GM18508 (cell line): ENCODE data around the gene DCDC2.
A peak's percentile ranks its signal among the peaks of the same experiment; 100 is the strongest.
"Not testable (repeated sequence)": the region's sequence is repeated elsewhere in the genome, so short reads cannot be mapped to it uniquely, and the experiment has no call there.

Source experiments
- ATAC-seq: cut with Tn5 transposase; IDR thresholded peaks from one replicate; pipeline ENCODE4 v1.9.1; 2021; ENCODE audit warnings: moderate number of reproducible peaks; ENCODE audit not compliant: insufficient read depth, unreplicated experiment

The DCDC2 gene

DNA sequence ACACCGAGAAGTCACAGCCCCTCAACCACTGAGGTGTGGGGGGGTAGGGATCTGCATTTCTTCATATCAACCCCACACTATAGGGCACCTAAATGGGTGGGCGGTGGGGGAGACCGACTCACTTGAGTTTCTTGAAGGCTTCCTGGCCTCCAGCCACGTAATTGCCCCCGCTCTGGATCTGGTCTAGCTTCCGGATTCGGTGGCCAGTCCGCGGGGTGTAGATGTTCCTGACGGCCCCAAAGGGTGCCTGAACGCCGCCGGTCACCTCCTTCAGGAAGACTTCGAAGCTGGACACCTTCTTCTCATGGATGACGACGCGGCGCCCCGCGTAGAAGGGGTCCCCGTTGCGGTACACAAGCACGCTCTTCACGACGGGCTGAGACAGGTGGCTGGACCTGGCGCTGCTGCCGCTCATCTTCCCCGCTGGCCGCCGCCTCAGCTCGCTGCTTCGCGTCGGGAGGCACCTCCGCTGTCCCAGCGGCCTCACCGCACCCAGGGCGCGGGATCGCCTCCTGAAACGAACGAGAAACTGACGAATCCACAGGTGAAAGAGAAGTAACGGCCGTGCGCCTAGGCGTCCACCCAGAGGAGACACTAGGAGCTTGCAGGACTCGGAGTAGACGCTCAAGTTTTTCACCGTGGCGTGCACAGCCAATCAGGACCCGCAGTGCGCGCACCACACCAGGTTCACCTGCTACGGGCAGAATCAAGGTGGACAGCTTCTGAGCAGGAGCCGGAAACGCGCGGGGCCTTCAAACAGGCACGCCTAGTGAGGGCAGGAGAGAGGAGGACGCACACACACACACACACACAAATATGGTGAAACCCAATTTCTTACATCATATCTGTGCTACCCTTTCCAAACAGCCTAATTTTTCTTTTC is at the start of gene DCDC2:
DCDC2 (minus strand) TSS at position 724 of the 883 bp plus-strand sequence; CDS start at position 415, 309 bp downstream.
- ATAC-seq, result no peak

DNA sequence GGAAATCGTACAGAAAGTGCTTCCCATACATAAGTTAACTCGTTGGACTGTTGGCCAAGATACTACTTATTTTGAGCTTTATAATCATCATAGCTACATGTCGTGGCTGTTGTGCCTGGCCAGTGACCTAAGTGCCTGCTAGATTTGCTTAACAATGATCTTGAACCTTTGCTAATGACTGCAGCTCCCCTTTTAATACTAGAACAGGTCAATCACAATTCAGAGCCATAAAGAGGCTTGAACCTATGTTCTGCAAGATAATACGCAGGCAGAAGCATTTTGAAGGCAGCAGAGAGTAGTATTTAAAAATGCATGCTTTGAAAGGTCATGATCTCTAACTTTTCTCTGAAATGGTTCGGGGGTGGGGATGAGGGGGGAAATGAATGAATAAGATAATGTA is 47.4 kb upstream of the DCDC2 start:
- no peak for ATAC-seq

DNA sequence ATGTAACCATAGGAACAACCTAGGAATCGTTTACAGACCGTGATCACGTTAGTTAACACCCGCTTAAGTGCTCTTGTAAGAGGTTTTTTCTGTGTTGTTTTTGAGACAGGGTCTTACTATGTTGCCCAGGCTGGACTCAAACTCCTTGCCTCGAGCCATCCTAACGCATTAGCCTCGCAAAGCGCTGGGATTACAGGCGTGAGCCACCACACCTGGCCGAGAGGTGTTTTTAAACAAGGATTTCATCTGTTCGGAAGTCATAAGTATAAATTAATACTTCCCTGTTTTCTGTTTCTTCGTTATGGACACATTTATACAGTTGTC is 45.6 kb upstream of the DCDC2 start:
- no peak for ATAC-seq

DNA sequence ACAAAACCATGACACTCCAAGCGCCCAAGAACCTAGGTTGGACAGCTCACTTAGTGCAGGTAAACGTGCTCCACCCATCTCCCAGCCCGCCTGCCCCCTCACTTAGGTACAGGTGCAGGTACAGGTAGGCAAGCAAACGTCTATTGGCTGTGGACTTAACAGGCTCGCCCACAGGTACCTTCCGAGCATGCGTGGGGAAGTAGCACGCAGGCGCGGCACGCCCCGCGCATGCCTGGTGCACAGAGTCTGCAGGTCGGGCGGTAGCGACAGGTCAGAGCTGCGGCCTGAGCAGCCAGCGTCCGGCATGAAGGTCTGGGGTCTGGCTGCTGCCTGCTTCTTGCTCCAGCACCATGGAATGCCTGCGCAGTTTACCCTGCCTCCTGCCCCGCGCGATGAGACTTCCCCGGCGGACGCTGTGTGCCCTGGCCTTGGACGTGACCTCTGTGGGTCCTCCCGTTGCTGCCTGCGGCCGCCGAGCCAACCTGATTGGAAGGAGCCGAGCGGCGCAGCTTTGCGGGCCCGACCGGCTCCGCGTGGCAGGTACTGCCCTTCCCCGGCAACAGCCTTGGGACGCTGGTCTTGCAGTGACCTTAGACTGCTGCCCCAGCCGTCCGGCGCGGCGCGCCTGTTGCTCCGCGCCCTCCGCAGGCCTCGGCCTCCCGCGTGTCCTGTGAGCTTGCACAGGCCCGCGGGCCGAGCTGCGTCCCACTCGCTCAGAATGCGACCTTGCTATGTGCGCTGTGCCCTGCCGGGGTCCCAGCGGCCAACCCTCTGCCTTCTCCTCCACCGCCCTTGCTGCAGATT is 45.0 kb upstream of the DCDC2 start, which contains the start of gene MRS2:
MRS2 (plus strand) TSS at position 240 of the 804 bp plus-strand sequence; CDS start at position 351, 111 bp downstream.
- ATAC-seq, result peak; percentile 82

DNA sequence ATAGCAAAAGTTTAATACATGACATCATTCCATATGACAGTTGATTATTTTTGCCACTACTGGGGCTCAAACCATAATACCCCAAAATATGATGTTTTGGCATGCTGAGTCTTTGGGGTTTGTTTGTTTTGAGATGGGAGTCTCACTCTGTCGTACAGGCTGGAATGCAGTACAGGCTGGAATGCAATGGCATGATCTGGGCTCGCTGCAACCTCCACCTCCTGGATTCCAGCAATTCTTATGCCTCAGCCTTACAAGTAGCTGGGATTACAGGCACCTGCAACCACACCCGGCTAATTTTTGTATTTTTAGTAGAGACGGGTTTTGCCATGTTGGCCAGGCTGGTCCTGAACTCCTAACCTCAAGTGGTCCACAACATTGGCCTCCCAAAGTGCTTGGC is 43.6 kb upstream of the DCDC2 start:
- no peak for ATAC-seq

DNA sequence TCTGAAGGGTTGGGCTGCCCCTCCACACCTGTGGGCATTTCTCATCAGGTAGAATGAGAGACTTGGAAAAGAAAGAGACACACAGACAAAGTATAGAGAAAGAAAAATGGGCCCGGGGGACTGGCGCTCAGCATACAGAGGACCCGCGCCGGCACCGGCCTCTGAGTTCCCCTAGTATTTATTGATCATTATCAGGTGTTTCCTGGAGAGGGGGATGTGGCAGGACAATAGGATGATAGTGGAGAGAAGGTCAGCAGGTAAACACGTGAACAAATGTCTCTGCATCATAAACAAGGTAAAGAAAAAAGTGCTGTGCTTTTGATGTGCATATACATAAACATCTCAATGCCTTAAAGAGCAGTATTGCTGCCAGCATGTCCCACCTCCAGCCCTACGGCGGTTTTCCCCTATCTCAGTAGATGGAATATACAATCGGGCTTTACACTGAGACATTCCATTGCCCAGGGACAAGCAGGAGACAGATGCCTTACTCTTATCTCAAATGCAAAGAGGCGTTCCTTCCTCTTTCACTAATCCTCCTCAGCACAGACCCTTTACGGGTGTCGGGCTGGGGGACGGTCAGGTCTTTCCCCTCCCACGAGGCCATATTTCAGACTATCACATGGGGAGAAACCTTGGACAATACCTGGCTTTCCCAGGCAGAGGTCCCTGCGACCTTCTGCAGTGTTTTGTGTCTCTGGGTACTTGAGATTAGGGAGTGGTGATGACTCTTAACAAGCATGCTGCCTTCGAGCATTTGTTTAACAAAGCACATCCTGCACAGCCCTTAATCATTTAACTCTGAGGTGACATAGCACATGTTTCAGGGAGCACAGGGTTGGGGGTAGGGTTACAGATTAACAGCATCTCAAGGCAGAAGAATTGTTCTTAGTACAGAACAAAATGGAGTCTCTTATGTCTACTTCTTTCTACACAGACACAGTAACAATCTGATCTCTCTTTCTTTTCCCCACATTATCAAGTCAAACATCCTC is 42.5 kb upstream of the DCDC2 start:
- ATAC-seq, result not testable (repeated sequence)

DNA sequence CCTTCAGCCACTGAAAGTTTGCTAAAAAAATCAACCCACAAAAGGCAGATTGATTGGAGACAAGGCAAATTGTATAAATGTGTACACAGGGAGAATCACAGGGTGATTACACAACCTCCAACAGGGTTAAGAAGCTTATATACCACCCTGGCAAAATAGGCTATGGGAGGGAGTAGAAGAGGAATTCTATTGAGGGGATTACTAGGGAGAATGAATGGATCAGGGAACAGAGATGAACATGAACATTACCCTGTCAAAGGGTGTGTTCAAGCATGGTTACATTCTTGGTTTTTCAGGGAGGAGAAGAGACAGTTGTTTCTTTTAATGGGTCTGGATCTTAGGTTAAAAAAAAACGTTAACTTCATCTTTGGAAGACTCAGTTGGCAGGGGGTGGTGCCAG is 39.8 kb upstream of the DCDC2 start:
- no peak for ATAC-seq

DNA sequence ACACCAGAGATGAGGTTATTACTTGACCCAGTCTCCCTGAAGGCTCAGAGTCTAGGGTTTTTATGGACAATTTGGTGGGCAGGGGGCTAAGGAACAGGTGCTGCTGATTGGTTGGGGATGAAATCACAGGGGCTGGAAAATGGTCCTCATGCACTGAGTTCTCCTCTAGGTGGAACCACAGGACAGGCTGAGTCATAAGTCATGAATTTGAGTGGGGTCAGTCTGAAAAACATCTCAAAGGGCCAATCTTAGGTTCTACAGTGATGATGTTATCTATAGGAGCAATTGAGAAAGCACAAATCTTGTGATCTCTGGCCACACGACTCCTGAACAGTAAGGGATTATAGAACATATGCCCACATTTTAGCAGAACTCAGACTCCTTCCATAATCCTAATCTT is 39.0 kb upstream of the DCDC2 start:
- no peak for ATAC-seq

DNA sequence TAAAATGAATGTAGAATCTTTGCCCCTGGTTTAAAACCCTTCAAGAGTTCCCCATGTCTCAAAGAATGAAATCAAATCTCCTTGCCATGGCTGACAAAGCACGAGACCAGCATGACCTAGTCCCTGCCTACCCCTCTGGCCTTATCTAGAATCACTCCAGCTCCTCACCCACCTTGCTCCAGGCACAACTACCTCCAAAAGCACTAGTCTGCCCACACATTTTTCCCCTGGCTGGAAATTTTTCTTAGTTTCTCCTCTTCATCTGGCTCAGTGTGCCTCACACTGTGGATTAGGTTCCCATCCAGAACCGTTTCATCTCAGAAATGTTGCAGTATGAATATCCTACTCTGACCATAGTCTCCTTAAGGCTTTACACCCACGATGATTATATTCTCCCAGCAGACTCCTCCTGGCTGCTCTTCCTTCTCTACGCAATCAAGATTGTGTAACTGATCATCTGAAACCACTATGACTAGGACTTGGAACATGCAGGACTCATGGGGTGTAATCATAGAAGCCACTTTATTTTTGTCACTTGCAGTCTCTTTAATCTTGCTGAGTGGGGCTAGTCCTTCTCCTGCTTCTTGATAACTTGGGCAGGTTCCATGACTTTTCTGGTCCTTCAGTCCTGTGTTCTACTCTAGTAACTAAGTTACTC is 37.0 kb upstream of the DCDC2 start:
- ATAC-seq, result no peak

DNA sequence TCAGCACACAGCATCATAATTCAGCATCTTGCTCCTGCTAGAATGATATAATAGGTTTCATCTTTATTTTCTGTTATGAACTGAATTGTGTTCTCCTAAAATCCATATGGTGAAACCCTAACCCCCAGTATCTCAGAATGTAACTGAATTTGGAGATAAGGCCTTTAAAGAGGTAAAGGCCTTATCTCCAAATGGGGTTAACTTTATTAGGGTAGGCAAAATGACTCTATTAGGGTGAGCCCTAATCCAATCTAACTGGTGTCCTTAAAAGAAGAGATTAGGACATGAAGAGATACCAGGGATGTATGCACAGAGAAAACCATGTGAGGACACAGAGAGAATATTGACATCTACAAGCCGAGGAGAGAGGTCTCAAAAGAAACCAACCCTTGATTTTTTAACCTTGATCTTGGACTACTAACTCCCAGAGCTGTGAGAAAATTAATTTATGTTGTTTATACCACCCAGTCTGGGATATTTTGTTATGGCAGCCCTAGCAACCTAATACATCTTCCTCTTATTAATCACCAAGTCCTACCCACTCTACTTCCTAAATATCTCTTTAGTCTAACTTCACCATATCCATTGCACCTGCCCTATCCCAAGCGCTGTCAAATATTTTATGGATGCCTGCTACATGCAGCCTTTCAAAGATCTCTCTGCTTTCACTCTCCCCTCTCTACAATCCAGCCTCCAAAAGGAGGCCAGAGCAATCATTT is 36.4 kb upstream of the DCDC2 start:
- ATAC-seq, result no peak

DNA sequence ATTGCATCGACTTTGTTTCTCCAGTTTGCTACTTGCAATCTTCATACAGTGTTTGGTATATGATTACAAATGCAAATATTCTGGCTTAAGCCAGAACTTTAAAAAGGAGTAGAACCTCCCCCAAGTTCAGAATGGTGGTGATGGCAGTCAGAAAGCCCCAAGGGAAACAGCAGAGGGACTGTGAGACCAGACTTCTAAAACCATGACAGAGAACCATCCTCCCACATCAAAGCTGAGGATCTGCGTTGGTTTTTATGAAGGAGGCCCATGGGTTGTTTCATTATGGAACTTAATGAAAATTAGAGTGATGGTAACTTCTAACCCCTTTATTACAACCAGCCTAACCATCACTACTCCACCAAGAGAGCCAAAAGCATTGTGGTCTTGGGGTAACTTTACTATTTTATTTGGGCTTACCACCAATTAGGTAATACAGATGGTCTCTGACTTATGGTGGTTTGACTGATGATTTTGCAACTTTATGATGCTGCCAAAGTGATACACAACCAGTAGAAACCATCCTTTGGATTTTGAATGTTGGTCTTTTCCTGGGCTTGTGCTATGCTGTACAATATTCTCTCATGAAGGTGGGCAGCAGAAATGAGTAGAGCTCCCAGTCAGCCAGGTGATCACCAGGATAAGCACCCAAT is 34.0 kb upstream of the DCDC2 start:
- peak; percentile 92 for ATAC-seq

DNA sequence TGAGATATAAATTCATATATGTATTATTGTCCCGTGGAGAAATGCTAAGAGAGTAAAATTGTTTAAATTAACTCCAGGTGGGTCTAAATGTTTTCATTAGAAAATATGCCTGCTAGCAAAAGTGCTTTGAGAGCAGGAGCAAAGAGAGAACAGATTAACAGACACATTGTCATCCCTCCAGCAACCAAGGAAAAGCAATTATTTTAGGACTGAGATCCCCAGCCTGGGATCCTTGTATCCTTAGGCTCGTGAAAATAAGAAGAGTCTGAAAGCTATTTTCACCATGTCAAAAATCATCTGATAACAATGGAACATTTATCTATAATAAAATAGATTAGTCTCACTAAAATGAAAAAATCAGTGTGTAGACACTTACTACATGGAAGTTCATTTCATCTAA is 33.3 kb upstream of the DCDC2 start:
- no peak for ATAC-seq

DNA sequence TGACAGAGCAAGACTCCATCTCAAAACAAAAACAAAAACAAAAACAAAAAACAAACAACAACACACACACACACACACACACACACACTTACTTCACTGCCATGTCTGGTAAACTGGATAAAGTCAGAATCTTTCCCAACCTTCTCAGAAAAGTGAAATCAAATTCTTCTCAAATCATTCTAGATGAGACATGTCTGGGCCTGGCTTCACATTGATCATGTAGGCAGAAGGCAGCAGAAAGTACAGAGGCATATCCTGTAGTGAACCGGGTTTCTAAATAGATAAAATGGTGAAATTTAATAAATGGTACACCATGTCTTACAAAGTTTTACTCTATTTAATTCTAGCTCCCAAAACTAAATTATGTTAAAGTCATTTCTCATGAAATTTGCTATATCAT is 30.0 kb upstream of the DCDC2 start:
- ATAC-seq, result no peak

DNA sequence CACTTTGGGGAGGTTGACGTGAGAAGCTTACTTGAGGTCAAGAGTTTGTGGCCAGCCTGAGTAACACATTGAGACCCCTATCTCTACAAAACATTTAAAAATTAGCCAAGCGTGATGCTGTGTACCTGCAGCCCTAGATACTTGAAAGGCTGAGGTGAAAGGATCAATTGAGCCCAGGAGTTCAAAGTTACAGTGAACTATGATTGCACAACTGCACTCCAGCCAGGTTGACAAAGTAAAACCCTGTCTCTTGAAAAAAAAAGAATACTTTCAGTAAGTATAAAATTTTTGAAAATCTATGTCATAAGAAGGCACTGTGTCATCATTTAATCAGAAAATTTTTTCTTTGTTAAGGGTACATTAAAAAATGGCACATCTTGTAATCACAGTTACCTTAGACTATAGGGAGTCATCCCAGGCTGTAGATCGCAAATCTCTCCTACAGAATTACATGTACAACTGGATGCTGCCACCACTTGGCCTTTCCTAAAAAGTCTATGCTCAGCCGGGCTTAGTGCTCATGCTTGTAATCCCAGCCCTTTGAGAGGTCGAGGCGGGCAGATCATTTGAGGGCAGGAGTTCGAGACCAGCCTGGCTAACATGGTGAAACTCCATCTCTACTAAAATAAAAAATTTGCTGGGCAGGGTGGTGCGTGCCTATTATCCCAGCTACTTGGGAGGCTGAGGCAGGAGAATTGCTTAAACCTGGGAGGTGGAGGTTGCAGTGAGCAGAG is 27.8 kb upstream of the DCDC2 start:
- peak; percentile 76 for ATAC-seq

DNA sequence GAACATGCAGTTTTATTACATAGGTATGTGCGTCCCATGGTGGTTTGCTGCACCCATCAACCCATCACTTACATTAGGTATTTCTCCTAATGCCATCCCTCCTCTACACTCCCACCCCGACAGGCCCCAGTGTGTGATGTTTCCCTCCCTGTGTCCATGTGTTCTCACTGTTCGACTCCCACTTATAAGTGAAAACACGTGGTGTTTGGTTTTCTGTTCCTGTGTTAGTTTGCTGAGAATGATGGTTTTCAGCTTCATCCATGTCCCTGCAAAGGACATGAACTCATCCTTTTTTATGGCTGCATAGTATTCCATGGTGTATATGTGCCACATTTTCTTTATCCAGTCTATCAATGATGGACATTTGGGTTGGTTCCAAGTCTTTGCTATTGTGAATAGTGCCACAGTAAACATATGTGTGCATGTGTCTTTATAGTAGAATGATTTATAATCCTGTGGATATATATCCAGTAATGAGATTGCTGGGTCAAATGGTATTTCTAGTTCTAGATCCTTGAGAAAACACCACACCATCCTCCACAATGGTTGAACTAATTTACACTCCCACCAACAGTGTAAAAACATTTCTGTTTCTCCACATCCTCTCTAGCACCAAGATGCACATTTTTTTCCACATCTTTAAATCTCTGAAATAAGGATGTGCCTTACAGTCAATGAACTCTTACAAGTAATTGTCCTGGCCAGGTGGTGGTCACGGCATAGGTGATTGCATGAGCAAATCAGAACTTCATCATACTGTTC is 26.7 kb upstream of the DCDC2 start:
- ATAC-seq, result not testable (repeated sequence)

DNA sequence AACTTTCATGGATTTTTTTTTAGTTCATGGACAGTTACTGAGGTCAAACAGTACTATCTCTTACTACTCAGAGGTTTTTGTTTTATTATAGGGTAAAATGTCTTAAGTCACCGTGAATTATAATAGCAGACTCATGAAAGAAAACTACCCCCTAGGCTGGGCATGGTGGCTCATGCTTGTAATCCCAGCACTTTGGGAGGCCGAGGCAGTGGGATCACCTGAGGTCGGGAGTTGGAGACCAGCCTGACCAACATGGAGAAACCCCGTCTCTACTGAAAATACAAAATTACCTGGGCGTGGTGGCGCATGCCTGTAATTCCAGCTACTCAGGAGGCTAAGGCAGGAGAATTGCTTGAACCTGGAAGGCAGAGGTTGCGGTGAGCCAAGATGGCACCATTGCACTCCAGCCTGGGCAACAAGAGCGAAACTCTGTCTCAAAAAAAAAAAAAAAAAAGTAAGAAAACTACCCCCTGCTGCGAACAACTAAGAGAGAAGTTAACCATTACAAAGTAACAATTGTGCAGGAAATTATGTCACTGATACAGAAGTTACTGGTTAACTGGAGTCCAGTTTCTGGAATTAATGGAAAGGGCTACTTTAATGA is 25.1 kb upstream of the DCDC2 start:
- not testable (repeated sequence) for ATAC-seq

DNA sequence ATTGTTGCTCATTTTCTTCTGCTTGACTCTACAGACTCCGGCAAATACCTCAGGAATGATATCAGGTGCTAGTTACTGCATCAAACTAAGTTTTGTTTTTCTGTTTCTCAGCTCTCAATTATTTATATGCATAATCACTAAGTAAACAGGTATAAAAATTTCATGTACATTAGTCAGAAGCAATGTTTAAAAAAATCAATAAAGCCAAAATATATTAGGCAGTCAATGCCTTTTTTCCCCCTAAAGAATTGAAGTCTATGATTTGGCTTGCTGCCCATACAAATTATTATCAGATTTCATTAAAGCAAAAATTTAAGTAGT is 24.3 kb upstream of the DCDC2 start:
- no peak for ATAC-seq
